Measurements from ENCODE around the gene P2RX3.

P2RX3 gene

DNA sequence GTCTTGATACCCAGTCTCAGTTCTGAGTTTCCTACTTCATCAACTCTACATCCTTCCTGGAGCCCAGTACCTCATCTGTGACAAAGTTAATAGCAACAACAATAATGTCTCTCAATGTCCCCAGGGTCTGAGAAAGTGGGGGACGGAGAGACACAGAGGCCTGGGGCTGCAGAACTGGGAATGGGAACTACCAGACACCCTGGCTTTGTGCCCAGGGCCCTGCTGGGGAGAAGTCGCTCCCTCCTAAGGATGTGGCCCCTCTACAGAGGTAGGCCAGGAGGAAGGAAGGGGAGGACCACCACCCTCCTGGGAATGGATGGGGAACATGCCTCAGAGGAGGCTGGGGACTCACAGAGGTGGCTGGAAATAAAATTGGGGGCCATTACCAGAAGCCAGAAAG, 37.3 kb downstream of the P2RX3 start:
- TF ChIP-seq, protein P1, sequence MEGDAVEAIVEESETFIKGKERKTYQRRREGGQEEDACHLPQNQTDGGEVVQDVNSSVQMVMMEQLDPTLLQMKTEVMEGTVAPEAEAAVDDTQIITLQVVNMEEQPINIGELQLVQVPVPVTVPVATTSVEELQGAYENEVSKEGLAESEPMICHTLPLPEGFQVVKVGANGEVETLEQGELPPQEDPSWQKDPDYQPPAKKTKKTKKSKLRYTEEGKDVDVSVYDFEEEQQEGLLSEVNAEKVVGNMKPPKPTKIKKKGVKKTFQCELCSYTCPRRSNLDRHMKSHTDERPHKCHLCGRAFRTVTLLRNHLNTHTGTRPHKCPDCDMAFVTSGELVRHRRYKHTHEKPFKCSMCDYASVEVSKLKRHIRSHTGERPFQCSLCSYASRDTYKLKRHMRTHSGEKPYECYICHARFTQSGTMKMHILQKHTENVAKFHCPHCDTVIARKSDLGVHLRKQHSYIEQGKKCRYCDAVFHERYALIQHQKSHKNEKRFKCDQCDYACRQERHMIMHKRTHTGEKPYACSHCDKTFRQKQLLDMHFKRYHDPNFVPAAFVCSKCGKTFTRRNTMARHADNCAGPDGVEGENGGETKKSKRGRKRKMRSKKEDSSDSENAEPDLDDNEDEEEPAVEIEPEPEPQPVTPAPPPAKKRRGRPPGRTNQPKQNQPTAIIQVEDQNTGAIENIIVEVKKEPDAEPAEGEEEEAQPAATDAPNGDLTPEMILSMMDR (IDR thresholded peaks at IDR 0.05; ENCODE audit: low read depth, low read length) = no peak
- in situ Hi-C loops (cut with HindIII; ENCODE audit: low sequenced_read_pairs) = no loop called here
- no peak for DNase-seq (ENCODE audit: low read depth, low spot score)

DNA sequence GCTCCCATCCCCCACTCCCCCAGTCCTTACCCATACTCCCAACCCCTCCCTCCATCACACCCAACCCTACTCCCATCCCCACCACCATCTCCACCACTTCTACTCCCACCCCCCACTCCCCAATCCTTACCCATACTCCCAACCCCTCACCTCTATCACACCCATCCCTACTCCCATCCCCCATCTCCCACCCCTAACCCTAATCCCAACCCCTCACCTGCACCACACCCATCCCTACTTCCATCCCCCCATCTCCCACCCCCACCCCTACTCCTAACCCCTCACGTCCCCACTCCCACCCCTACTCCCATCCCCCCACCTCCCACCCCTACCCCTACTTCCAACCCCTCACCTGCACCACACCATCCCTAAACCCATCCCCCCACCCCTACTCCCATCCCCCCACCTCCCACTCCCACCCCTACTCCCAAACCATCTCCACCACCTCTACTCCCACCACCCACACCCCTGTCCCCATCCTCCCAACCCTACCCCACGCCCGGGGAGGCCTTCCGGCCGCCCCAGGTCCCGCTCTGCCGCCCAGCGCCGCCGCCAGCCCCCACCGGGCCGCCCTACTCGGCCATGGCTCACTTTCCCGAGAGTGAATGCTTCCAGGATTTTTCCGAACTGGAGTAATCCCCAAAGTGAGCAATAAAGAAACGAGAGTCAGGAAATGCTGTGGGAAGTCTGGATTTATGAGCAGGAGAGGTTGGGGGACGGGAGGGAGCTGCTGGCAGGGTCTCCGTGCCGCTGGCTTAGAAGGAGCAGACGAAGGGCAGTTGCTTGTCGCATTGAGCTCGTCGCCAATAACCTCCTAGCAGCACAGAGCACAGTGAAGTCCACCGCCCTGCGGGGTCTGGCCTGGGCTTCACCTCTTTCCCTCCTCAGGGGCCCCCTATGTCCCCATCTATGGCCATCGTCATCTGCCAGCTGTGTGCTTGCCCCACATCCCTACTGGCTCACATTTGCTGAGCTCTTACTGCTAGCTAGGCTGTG, 38.2 kb downstream of the P2RX3 start:
- TF ChIP-seq, protein P1 (IDR thresholded peaks at IDR 0.05; ENCODE audit: low read depth, low read length) = no peak
- no peak overlapping the region for H3K4me3 ChIP-seq (ENCODE audit: low read depth, low read length)
- in situ Hi-C loops (cut with HindIII; ENCODE audit: low sequenced_read_pairs) = no loop called here
- DNase-seq (ENCODE audit: low read depth, low spot score) = no peak

More for the DNA sequence above, 37.3 kb downstream of the P2RX3 start:
- no peak overlapping the region for H3K4me3 ChIP-seq (ENCODE audit: low read depth, low read length)

DNA sequence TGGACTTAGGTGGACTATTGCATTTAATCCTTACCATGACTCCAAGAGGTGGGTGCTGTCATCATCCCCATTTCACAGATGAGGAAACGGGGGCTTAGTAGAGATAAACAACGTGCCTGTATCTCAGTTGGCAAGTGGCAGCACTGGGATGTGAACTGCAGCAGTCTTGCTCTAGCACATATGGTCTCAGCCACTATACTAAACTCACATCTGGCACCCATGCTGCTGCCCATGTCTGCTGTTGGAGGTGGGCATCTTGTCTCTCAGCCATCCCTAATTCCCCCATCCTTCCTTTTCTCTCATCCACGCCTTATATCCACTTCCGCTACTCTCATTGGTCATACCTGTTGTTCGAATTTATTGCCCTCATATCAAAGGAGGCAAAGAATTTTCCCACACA, 39.0 kb downstream of the P2RX3 start:
- DNase-seq (ENCODE audit: low read depth, low spot score) = no peak
- no peak overlapping the region for H3K4me3 ChIP-seq (ENCODE audit: low read depth, low read length)
- in situ Hi-C loops (cut with HindIII; ENCODE audit: low sequenced_read_pairs) = no loop called here
- TF ChIP-seq, protein P1 (IDR thresholded peaks at IDR 0.05; ENCODE audit: low read depth, low read length) = no peak

DNA sequence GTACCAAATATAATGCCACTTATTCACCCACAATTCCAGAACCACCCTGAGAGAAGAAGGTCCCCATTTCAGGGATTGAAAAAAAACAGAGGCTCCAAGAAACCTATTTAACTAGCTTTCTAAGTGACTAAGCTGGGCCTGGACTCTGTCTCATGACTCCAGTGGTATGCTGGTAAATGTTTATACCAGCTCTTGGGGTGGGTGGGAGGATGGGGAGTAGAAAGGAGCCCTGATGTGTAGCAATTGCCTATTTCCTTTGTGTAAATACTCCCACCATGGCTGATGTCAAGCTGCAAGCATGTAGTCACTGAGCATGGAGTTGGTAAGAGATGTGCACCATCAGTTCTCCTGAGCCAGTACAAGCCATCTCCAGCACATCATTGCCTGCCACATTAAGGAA, 40.0 kb downstream of the P2RX3 start:
- no peak overlapping the region for H3K4me3 ChIP-seq (ENCODE audit: low read depth, low read length)
- DNase-seq (ENCODE audit: low read depth, low spot score) = no peak
- TF ChIP-seq, protein P1 (IDR thresholded peaks at IDR 0.05; ENCODE audit: low read depth, low read length) = no peak
- in situ Hi-C loops (cut with HindIII; ENCODE audit: low sequenced_read_pairs) = no loop called here

DNA sequence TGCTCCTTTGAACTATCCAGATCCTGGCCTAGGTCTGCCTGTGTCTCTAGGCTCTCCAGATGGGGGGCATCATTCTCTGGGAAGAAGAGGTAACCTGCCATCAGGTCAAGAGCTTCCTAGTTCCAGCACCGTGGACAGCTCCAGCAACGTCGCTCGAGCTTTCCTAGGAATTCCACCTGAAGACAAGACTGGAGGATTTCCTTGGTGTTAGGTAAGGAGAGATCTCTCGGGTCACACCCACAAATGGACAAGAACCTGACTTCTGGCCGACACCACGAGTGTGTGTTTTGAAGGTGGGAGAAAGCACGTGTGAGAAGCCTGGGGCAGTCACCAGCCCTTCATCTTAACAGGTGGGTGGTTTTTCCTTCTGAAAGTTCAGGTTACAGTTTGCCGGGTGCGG, 41.6 kb downstream of the P2RX3 start:
- in situ Hi-C loops (cut with HindIII; ENCODE audit: low sequenced_read_pairs) = no loop called here
- no peak overlapping the region for H3K4me3 ChIP-seq (ENCODE audit: low read depth, low read length)
- TF ChIP-seq, protein P1 (IDR thresholded peaks at IDR 0.05; ENCODE audit: low read depth, low read length) = no peak
- DNase-seq (ENCODE audit: low read depth, low spot score) = peak; percentile 37

DNA sequence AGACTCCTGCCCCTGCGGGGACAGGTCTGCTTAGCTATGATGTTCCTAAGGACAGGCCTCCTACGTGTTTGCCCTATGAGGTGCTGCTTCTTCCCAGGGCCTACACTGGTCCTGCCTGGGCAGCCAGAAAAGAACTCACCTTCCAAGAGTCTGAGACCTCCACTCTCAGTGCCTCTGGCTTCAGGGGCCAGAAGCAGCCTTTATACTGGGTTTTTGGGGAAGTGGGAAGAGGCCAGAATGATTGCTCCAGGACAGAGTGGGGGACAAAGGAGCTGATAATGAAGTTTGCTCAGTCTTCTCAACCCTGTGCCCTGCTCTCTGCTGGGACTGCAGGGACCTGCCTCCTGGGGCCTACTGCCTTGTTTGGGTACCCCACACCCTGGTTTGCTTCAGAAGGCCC, 42.8 kb downstream of the P2RX3 start, which contains the start of gene PRG3:
Gene PRG3 (minus strand): TSS at position 176 of the 400 bp plus-strand sequence. CDS start 442 bp downstream, outside the sequence.
- no peak for DNase-seq (ENCODE audit: low read depth, low spot score)
- in situ Hi-C loops (cut with HindIII; ENCODE audit: low sequenced_read_pairs) = no loop called here
- H3K4me3 ChIP-seq (ENCODE audit: low read depth, low read length) = no peak within 1 kb of the TSS
- TF ChIP-seq, protein P1 (IDR thresholded peaks at IDR 0.05; ENCODE audit: low read depth, low read length) = no peak
